ENCODE measurements around the gene DR1.
"Not testable (repeated sequence)": the region's sequence is repeated elsewhere in the genome, so short reads cannot be mapped to it uniquely, and the experiment has no call there.

Gene DR1

DNA sequence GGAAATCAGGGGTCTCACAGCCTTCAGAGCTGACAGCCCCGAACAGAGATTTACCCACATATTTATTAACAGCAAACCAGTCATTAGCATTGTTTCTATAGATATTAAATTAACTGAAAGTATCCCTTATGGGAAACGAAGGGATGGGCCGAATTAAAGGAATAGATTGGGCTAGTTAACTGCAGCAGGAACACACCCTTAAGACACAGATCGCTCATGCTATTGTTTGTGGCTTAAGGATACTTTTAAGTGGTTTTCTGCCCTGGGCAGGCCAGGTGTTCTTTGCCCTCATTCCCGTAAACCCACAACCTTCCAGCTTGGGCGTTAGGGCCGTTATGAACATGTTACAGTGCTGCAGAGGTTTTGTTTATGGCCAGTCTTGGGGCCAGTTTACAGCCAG, 40.6 kb downstream of the DR1 start:
- DNase-seq (ENCODE audit: low read depth in 2 of 2): not testable (repeated sequence)

DNA sequence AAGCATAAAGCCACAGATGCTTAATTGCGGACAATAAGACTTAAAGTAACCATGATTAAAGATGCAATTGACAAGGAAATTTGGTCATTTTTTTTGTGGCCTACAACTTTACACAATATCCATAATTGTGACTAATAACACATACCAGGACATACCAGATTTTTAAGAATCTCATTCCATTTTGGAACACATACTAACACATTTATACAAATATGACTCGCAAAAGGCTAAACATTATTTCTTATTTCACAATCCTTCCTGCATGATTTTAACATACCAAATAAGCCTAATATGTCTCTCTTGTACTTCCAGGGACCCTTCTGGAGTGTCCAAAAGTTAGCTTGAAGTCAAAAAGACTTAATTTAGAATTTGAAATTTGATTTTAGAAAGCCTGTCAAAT, 48.8 kb downstream of the DR1 start:
- no peak for DNase-seq (ENCODE audit: low read depth in 2 of 2)

DNA sequence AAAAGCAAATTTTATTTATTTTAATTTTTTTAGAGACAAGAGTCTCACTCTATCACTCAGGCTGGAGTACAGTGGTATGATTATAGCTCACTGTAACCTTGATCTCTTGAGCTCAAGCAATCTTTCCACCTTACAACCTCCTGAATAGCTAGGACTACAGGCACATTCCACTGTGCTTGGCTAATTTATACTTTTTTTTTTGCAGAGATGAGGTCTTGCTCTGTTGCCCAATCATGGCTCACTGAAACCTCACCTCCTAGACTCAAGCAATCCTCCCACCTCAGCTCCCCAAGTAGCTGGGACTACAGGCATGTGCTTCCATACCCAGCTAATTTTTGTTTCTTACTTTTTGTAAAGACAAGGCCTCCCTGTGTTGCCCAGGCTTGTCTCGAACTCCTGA, 49.5 kb downstream of the DR1 start:
- no peak for DNase-seq (ENCODE audit: low read depth in 2 of 2)

DNA sequence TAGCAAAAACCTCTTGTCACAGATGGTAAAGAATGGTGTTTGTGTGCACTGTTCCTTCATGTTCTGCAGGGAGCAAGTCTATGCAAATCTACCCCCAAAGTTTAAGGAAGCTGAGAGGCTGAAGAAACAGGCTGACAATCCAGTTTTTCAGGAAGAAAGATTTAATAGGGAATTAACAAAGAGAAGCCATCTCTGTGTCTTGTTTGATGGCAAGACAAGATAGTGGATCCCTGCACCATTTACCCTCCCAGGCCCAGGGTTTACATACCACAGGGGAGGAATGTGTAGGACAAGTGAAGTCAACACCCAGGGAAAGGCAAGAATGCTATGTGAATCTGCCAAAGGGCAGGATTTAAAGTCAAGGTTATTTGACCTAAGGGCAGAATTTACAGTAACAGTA, 54.1 kb downstream of the DR1 start:
- DNase-seq (ENCODE audit: low read depth in 2 of 2): no peak

DNA sequence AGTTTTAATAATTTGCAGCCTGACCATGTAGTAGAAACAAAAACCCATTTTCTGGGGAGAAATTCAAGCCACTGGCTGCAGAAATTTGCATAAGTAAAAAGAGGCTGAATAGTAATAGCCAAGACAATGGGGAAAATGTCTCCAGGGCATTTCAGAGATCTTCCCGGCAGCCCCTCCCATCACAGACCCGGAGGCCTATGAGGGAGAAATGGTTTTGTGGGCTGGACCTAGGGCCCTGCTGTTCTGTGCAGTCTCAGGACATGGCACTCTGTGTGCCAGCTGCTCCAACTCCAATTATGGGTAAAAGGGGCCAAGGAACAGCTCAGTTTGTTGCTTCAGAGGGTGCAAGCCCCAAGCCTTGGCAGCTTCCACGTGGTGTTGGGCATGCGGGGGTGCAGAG, 62.5 kb downstream of the DR1 start:
- DNase-seq (ENCODE audit: low read depth in 2 of 2): no peak

DNA sequence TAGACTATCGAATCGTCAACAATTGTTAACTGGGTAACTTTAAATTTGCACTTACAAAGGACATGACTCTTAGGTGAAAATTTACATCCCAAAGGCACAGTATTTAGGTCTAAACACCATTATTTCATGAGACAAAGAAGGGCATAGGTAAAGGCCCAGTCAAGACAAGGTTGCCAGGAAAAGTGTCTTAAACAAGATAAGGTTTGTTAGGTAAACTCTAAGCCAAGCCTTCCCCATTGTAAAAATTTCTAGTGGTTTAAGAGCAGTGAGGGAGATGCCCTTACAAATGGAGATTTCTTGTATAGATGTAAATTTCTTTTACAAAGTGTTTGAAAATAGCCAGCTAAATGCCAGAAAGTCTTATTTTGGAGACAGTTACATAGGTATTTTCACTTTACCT, 65.3 kb downstream of the DR1 start:
- DNase-seq (ENCODE audit: low read depth in 2 of 2): no peak

DNA sequence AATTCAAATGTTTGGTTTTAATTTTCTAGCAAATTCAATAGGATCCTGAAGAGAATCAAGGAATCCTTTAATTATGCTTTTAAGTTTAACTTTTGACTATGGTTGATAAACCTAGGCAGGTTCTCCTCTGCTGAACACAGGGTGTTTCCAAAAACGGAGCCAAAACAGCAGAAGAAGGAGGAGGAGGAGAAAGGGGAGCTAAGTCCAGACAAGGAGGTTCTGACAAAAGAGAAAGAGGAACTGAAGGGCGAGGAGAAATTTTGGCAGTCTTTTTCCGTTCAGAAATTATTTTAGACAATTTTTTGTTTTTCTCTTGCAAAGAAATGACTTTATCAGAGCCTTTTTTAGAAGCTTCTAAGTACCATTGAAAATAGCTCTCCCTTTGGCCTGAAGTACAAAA, 69.0 kb downstream of the DR1 start:
- DNase-seq (ENCODE audit: low read depth in 2 of 2): no peak

DNA sequence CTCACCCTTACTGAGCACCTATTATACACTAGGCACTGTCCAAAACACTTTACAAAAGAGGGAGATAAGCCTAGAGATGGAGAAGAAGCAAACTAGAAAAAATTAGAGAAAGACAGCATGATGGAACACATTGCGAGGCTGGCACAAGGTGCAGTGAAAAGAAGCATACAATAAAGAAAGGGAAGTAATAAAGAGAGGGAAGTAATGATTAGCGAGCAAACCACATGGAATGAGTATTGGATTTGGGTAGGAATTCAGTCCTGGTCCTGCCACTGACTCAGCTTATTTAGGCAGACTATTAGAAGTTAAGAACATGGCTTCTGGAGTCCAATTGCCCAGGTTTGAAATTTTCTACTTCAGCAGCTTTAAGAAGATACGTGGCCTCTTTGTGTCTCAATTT, 69.6 kb downstream of the DR1 start:
- no peak for DNase-seq (ENCODE audit: low read depth in 2 of 2)

DNA sequence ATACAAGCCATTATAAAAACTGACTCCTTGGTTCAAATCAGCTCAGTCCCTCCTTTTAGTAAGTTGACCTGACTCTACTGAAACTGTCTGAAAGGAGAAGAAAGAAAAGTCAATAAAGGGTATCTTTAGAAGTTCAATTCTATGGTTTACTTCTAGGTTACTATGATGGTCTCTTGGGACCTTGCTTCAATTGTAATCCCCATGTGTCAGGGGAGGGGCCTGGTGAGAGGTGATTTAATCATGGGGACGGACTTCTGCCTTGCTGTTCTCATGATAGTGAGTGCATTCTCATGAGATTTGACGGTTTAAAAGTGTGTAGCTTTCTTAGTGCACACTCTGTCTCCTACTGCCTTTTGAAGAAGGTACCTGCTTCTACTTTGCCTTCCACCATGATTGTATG, 70.5 kb downstream of the DR1 start:
- no peak for DNase-seq (ENCODE audit: low read depth in 2 of 2)

Data from activated CD4-positive, alpha-beta T cell treated with anti-CD3 and anti-CD28 coated beads for 24 hours (primary cell).